Activated naive CD4-positive, alpha-beta T cell treated with anti-CD3 and anti-CD28 coated beads, Interleukin-2, amount 10 ng/mL, durations not matched to agents 7 days and 5 days (primary cell): ENCODE data around the gene CALD1.

ENCODE experiments used
- CTCF ChIA-PET: fragments of 350-600 bp; sonication (Branson Sonifier 250); formaldehyde crosslinking; loops from one replicate; lab custom pipeline; 2021; ENCODE audit warnings: antibody characterized with exemption; lab: Charles Lee
- DNase-seq: peaks from one replicate; pipeline ENCODE4 v3.0.0-alpha.2; 2020
- H3K27ac Mint-ChIP-seq: one replicate; pipeline ENCODE4 v1.8.0; 2021; ENCODE audit warnings: mild to moderate bottlenecking, moderate library complexity, mixed read lengths
- H3K27me3 Mint-ChIP-seq: one replicate; pipeline ENCODE4 v1.8.0; 2021; ENCODE audit warnings: mild to moderate bottlenecking, mixed read lengths
- H3K36me3 Mint-ChIP-seq: one replicate; pipeline ENCODE4 v1.8.0; 2021; ENCODE audit warnings: mixed read lengths
- H3K4me1 Mint-ChIP-seq: one replicate; pipeline ENCODE4 v1.8.0; 2021; ENCODE audit warnings: mixed read lengths
- H3K4me3 Mint-ChIP-seq: one replicate; pipeline ENCODE4 v1.8.0; 2021; ENCODE audit warnings: mild to moderate bottlenecking, moderate library complexity, mixed read lengths
- H3K9me3 Mint-ChIP-seq: one replicate; pipeline ENCODE4 v1.8.0; 2021; ENCODE audit warnings: mixed read lengths

Gene CALD1

GRCh38 chr7:134778941-134779740 is at the start of gene CALD1:
TSS of gene CALD1 (plus strand) at chr7:134779634. CDS start at chr7:134867734, 88,100 bp downstream.
- CTCF ChIA-PET, result no interaction called here
- no peaks in the 10 kb centered on the region for H3K27me3 Mint-ChIP-seq
- H3K27ac Mint-ChIP-seq, result no peak within 1 kb of the TSS
- no peaks in the 10 kb centered on the region for H3K9me3 Mint-ChIP-seq
- peaks cover 5% of the 10 kb centered on the region for H3K4me1 Mint-ChIP-seq
- DNase-seq, result no peak
- H3K4me3 Mint-ChIP-seq, result no peak within 1 kb of the TSS
- no peaks in the 10 kb centered on the region for H3K36me3 Mint-ChIP-seq

- Mint-ChIP-seq H3K27me3 (no peaks in the 10 kb centered on the region), H3K9me3 (no peaks in the 10 kb centered on the region), H3K4me3 (no peak overlapping the region), H3K27ac (no peak overlapping the region), H3K4me1 (no peaks in the 10 kb centered on the region), H3K36me3 (no peaks in the 10 kb centered on the region)
- CTCF ChIA-PET, result no interaction called here
- DNase-seq, result no peak
Measured at GRCh38 chr7:134729895-134730294, 49.5 kb upstream of the CALD1 start.

GRCh38 chr7:134730411-134730829 is 49.0 kb upstream of the CALD1 start:
- Mint-ChIP-seq H3K4me1 (no peaks in the 10 kb centered on the region), H3K9me3 (no peaks in the 10 kb centered on the region), H3K27me3 (no peaks in the 10 kb centered on the region), H3K27ac (no peak overlapping the region), H3K4me3 (no peak overlapping the region), H3K36me3 (no peaks in the 10 kb centered on the region)
- CTCF ChIA-PET, result no interaction called here
- no peak for DNase-seq

GRCh38 chr7:134731616-134732015 is 47.8 kb upstream of the CALD1 start:
- no peaks in the 10 kb centered on the region for H3K9me3 Mint-ChIP-seq
- CTCF ChIA-PET, result interaction anchor here (1.1 to 1.7 kb wide), 2 partner anchors 13 to 21 kb away, joined by 3 to 5 read pairs; no protein-coding TSS in a partner anchor
- H3K27me3 Mint-ChIP-seq, result no peaks in the 10 kb centered on the region
- H3K36me3 Mint-ChIP-seq, result no peaks in the 10 kb centered on the region
- no peak overlapping the region for H3K4me3 Mint-ChIP-seq
- no peak overlapping the region for H3K27ac Mint-ChIP-seq
- DNase-seq, result no peak
- H3K4me1 Mint-ChIP-seq, result no peaks in the 10 kb centered on the region

GRCh38 chr7:134732728-134733127 is 46.7 kb upstream of the CALD1 start:
- Mint-ChIP-seq H3K9me3 (no peaks in the 10 kb centered on the region), H3K4me1 (peaks cover 2% of the 10 kb centered on the region), H3K36me3 (no peaks in the 10 kb centered on the region), H3K27me3 (no peaks in the 10 kb centered on the region), H3K27ac (no peak overlapping the region), H3K4me3 (no peak overlapping the region)
- no peak for DNase-seq
- CTCF ChIA-PET, result interaction anchor here (1.1 kb wide), 1 partner anchor 12 kb away, joined by 3 read pairs; no protein-coding TSS in a partner anchor

GRCh38 chr7:134736381-134736780 is 43.1 kb upstream of the CALD1 start:
- Mint-ChIP-seq H3K36me3 (no peaks in the 10 kb centered on the region), H3K27me3 (no peaks in the 10 kb centered on the region), H3K4me1 (peaks cover 7% of the 10 kb centered on the region), H3K27ac (no peak overlapping the region), H3K9me3 (no peaks in the 10 kb centered on the region), H3K4me3 (no peak overlapping the region)
- CTCF ChIA-PET, result interaction anchor here (0.6 to 0.9 kb wide), 3 partner anchors 10 to 47 kb away, joined by 3 read pairs; no protein-coding TSS in a partner anchor
- DNase-seq, result no peak

- H3K4me3 Mint-ChIP-seq, result no peak overlapping the region
- DNase-seq, result no peak
Measured at GRCh38 chr7:134737566-134738345, 41.7 kb upstream of the CALD1 start.

GRCh38 chr7:134739362-134739761 is 40.1 kb upstream of the CALD1 start:
- peaks cover 7% of the 10 kb centered on the region for H3K4me1 Mint-ChIP-seq
- H3K27ac Mint-ChIP-seq, result no peak overlapping the region
- CTCF ChIA-PET, result interaction anchor here (1.0 kb wide), 1 partner anchor 10 kb away, joined by 3 read pairs; no protein-coding TSS in a partner anchor
- no peak for DNase-seq
- H3K27me3 Mint-ChIP-seq, result peaks cover 7% of the 10 kb centered on the region
- H3K9me3 Mint-ChIP-seq, result no peaks in the 10 kb centered on the region
- no peaks in the 10 kb centered on the region for H3K36me3 Mint-ChIP-seq
- no peak overlapping the region for H3K4me3 Mint-ChIP-seq

More at GRCh38 chr7:134737566-134738345, 41.7 kb upstream of the CALD1 start:
- H3K36me3 Mint-ChIP-seq, result no peaks in the 10 kb centered on the region
- H3K27ac Mint-ChIP-seq, result no peak overlapping the region
- no peaks in the 10 kb centered on the region for H3K9me3 Mint-ChIP-seq
- CTCF ChIA-PET, result interaction anchor here (0.9 kb wide), 1 partner anchor 20 kb away, joined by 3 read pairs; no protein-coding TSS in a partner anchor
- peaks cover 7% of the 10 kb centered on the region for H3K4me1 Mint-ChIP-seq
- peaks cover 3% of the 10 kb centered on the region for H3K27me3 Mint-ChIP-seq

GRCh38 chr7:134740376-134740775 is 39.1 kb upstream of the CALD1 start:
- no peaks in the 10 kb centered on the region for H3K9me3 Mint-ChIP-seq
- H3K27ac Mint-ChIP-seq, result no peak overlapping the region
- H3K4me3 Mint-ChIP-seq, result no peak overlapping the region
- no peak for DNase-seq
- H3K4me1 Mint-ChIP-seq, result peaks cover 7% of the 10 kb centered on the region
- H3K27me3 Mint-ChIP-seq, result peaks cover 7% of the 10 kb centered on the region
- H3K36me3 Mint-ChIP-seq, result no peaks in the 10 kb centered on the region
- CTCF ChIA-PET, result interaction anchor here (1.0 kb wide), 1 partner anchor 9 kb away, joined by 3 read pairs; no protein-coding TSS in a partner anchor

GRCh38 chr7:134741907-134742635 is 37.4 kb upstream of the CALD1 start:
- no peak overlapping the region for H3K27ac Mint-ChIP-seq
- peaks cover 7% of the 10 kb centered on the region for H3K4me1 Mint-ChIP-seq
- H3K4me3 Mint-ChIP-seq, result no peak overlapping the region
- H3K27me3 Mint-ChIP-seq, result peaks cover 7% of the 10 kb centered on the region
- H3K9me3 Mint-ChIP-seq, result no peaks in the 10 kb centered on the region
- DNase-seq, result no peak
- CTCF ChIA-PET, result no interaction called here
- no peaks in the 10 kb centered on the region for H3K36me3 Mint-ChIP-seq

GRCh38 chr7:134742688-134743350 is 36.6 kb upstream of the CALD1 start:
- peaks cover 4% of the 10 kb centered on the region for H3K4me1 Mint-ChIP-seq
- H3K36me3 Mint-ChIP-seq, result no peaks in the 10 kb centered on the region
- H3K9me3 Mint-ChIP-seq, result no peaks in the 10 kb centered on the region
- H3K27me3 Mint-ChIP-seq, result peaks cover 7% of the 10 kb centered on the region
- H3K4me3 Mint-ChIP-seq, result no peak overlapping the region
- DNase-seq, result no peak
- H3K27ac Mint-ChIP-seq, result no peak overlapping the region
- CTCF ChIA-PET, result no interaction called here

GRCh38 chr7:134744569-134744968 is 34.9 kb upstream of the CALD1 start:
- no peak overlapping the region for H3K4me3 Mint-ChIP-seq
- H3K27ac Mint-ChIP-seq, result no peak overlapping the region
- H3K9me3 Mint-ChIP-seq, result no peaks in the 10 kb centered on the region

GRCh38 chr7:134747326-134747725 is 32.1 kb upstream of the CALD1 start:
- Mint-ChIP-seq H3K4me3 (no peak overlapping the region), H3K9me3 (no peaks in the 10 kb centered on the region), H3K36me3 (no peaks in the 10 kb centered on the region), H3K4me1 (no peaks in the 10 kb centered on the region), H3K27me3 (peaks cover 5% of the 10 kb centered on the region), H3K27ac (no peak overlapping the region)
- DNase-seq, result no peak
- CTCF ChIA-PET, result interaction anchor here (1.1 to 1.7 kb wide), 2 partner anchors 23 to 58 kb away, joined by 3 to 4 read pairs; no protein-coding TSS in a partner anchor

More at GRCh38 chr7:134744569-134744968, 34.9 kb upstream of the CALD1 start:
- no peak for DNase-seq
- H3K4me1 Mint-ChIP-seq, result no peaks in the 10 kb centered on the region
- CTCF ChIA-PET, result interaction anchor here (1.4 kb wide), 1 partner anchor 12 kb away, joined by 3 read pairs; no protein-coding TSS in a partner anchor
- no peaks in the 10 kb centered on the region for H3K36me3 Mint-ChIP-seq
- peaks cover 7% of the 10 kb centered on the region for H3K27me3 Mint-ChIP-seq
